BJ (cell line): ENCODE results near the gene ATP11A. TPM values are rescaled to one million over a fixed set of nuclear protein-coding genes. Genes with fewer than 3 reads are reported as not detected.

Source experiments
- CTCF ChIA-PET: fragments of 350-600 bp; formaldehyde crosslinking; extraction: SDS; loops from one replicate; lab custom pipeline; 2021; ENCODE audit warnings: antibody characterized with exemption, inconsistent platforms; lab: Yijun Ruan, JAX
- POLR2A ChIA-PET: fragments of 300-600 bp; sonication (Branson Sonifier 250); formaldehyde crosslinking; extraction: SDS; loops from one replicate; lab custom pipeline; 2021; ENCODE audit warnings: antibody characterized with exemption; lab: Charles Lee
- DNase-seq: peaks from one replicate; pipeline ENCODE4 v3.0.0-alpha.2; 2011; ENCODE audit warnings: low read depth
- H3K27me3 ChIP-seq: 2 replicates; pipeline ENCODE4 v1.6.0; 2011; ENCODE audit warnings: low read length; ENCODE audit not compliant: control insufficient read depth, insufficient read depth
- H3K36me3 ChIP-seq: 2 replicates; pipeline ENCODE4 v1.5.1; 2011; ENCODE audit warnings: low read length; ENCODE audit not compliant: control insufficient read depth, insufficient read depth
- H3K4me3 ChIP-seq: 2 replicates; pipeline ENCODE4 v1.5.1; 2011; ENCODE audit warnings: low read depth, mild to moderate bottlenecking, control low read depth, low read length
- polyA plus RNA-seq: library from polyadenylated mRNA; depleted of rRNA; stranded (reverse); fragments of >200 nt; gene quantifications from 2 replicates; pipeline ENCODE4 v1.2.3, GENCODE V29; 2011
- TF ChIP-seq, protein P1 (sequence below): IDR thresholded peaks from 2 replicates; pipeline ENCODE4 v1.5.1; 2011; ENCODE audit warnings: low read depth, mild to moderate bottlenecking, control low read depth, inconsistent platforms, low read length, moderate library complexity; ENCODE audit not compliant: insufficient read depth

ATP11A gene
- polyA plus RNA-seq, 1 experiment = 1.9 TPM

- ChIA-PET CTCF (no interaction called here), POLR2A (no interaction called here)
- no peaks in the 10 kb centered on the region for H3K27me3 ChIP-seq
- TF ChIP-seq, protein P1, sequence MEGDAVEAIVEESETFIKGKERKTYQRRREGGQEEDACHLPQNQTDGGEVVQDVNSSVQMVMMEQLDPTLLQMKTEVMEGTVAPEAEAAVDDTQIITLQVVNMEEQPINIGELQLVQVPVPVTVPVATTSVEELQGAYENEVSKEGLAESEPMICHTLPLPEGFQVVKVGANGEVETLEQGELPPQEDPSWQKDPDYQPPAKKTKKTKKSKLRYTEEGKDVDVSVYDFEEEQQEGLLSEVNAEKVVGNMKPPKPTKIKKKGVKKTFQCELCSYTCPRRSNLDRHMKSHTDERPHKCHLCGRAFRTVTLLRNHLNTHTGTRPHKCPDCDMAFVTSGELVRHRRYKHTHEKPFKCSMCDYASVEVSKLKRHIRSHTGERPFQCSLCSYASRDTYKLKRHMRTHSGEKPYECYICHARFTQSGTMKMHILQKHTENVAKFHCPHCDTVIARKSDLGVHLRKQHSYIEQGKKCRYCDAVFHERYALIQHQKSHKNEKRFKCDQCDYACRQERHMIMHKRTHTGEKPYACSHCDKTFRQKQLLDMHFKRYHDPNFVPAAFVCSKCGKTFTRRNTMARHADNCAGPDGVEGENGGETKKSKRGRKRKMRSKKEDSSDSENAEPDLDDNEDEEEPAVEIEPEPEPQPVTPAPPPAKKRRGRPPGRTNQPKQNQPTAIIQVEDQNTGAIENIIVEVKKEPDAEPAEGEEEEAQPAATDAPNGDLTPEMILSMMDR = no peak
- H3K4me3 ChIP-seq = peak overlapping the region; percentile 73
- no peak for DNase-seq
- no peaks in the 10 kb centered on the region for H3K36me3 ChIP-seq
Measured at GRCh38 chr13:112690283-112690929, 568 bp downstream of the ATP11A start.

- ChIA-PET CTCF (no interaction called here), POLR2A (no interaction called here)
- Histone ChIP-seq H3K4me3 (no peak overlapping the region), H3K27me3 (no peaks in the 10 kb centered on the region), H3K36me3 (no peaks in the 10 kb centered on the region)
- TF ChIP-seq, protein P1 = no peak
- no peak for DNase-seq
Measured at GRCh38 chr13:112692104-112692503, 2.3 kb downstream of the ATP11A start.

- H3K36me3 ChIP-seq = no peaks in the 10 kb centered on the region
- no peak for DNase-seq
- no peak overlapping the region for H3K4me3 ChIP-seq
- TF ChIP-seq, protein P1 = no peak
- ChIA-PET POLR2A (no interaction called here), CTCF (no interaction called here)
- no peaks in the 10 kb centered on the region for H3K27me3 ChIP-seq
Measured at GRCh38 chr13:112692586-112692985, 2.7 kb downstream of the ATP11A start.

DNA sequence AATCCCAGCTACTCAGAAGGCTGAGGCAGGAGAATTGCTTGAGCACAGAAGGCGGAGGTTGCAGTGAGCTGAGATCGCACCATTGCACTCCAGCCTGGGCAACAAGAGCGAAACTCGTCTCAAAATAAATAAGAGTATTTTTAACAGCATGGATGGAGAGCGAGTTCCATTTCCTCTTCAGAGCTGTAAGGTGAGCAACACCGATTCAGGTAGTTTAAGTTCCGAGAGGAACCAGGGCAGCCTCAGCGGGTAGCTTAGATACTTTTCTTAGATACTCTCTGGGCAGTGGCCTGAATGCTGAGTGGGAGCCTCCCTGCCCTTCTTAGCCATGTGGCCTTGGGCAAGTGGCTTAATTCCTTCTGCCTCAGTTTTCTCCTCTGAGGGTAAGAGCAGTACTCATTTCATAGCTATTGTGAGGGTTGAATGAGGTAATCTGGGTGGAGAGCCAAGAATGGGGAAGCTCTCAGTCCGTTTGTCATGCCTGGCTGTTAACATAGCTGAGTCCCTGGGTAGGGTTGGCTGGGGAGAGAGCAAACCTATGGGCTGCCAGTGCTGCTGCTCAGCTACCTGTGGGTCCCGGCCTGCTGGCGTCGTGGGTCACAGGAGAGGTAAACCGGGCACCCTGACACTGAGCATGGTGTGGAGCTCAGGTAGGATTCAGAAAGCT, 4.1 kb downstream of the ATP11A start:
- H3K4me3 ChIP-seq = no peak overlapping the region
- no peaks in the 10 kb centered on the region for H3K36me3 ChIP-seq
- CTCF ChIA-PET = interaction anchor here (0.6 to 1.2 kb wide), 5 partner anchors 16 to 181 kb away, joined by 3 to 4 read pairs (median 3); no protein-coding TSS in a partner anchor
- DNase-seq = peak; percentile 57
- TF ChIP-seq, protein P1 = no peak
- POLR2A ChIA-PET = interaction anchor here (0.6 kb wide), 1 partner anchor 46 kb away, joined by 4 read pairs; no protein-coding TSS in a partner anchor
- no peaks in the 10 kb centered on the region for H3K27me3 ChIP-seq

DNA sequence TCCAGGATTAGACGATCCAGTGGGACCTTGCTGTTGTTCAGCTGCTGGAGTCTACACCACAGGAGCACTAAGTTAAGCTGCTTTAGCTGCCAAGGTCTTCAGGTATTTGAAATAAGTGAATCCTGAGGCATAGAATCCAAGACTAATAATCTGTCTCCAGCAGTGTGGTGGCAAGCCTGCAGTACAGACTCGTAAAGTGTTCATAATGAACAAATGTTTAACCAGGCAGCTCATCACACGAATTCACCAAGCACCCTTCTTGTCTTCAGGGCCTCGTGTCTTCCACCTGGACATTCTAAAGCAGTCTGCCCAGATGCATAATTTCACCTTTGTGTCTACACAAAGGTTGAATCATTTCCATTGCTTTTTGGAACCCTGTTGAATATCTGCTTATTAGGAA, 5.3 kb downstream of the ATP11A start:
- Histone ChIP-seq H3K4me3 (no peak overlapping the region), H3K27me3 (no peaks in the 10 kb centered on the region), H3K36me3 (peaks cover 1% of the 10 kb centered on the region; the same call in 1 of the 2 replicates)
- no peak for DNase-seq
- ChIA-PET POLR2A (no interaction called here), CTCF (interaction anchor here (1.0 to 1.2 kb wide), 2 partner anchors 54 to 179 kb away, joined by 3 to 4 read pairs; no protein-coding TSS in a partner anchor)
- TF ChIP-seq, protein P1 = no peak
